GM12878 (cell line): ENCODE measurements around the gene C1D. TPM values are rescaled to one million over a fixed set of nuclear protein-coding genes. Genes with fewer than 3 reads are reported as not detected.

Experiments used
- ATAC-seq: fragments of 200-7000 bp; cut with Tn5 transposase; 3 replicates; pipeline ENCODE4 v1.9.1; 2020; ENCODE audit warnings: mild to moderate bottlenecking, moderate library complexity
- BruUV-seq: library from RNA; stranded (reverse); fragments of 400-500 nt; replicated peaks from 2 replicates; lab custom pipeline; 2021; lab: Mats Ljungman, UMichigan
- CTCF ChIA-PET: fragments of 300-600 bp; sonication (Branson Sonifier 250); formaldehyde crosslinking; extraction: SDS; loops from one replicate; lab custom pipeline; 2021; ENCODE audit warnings: inconsistent platforms; lab: Yijun Ruan, JAX
- POLR2A ChIA-PET: fragments of 350-600 bp; formaldehyde crosslinking; extraction: SDS; loops from one replicate; lab custom pipeline; 2021; ENCODE audit warnings: inconsistent platforms; lab: Charles Lee
- RAD21 ChIA-PET: fragments of 300-600 bp; sonication (Branson Sonifier 250); formaldehyde crosslinking; loops from one replicate; lab custom pipeline; 2023; ENCODE audit warnings: antibody characterized with exemption; ENCODE audit not compliant: unreplicated experiment; lab: Charles Lee
- SMC1A ChIA-PET: fragments of 300-600 bp; sonication (Branson Sonifier 250); formaldehyde crosslinking; loops from one replicate; lab custom pipeline; 2023; ENCODE audit not compliant: unreplicated experiment, uncharacterized antibody; lab: Charles Lee
- DNase-seq: peaks from one replicate; pipeline ENCODE4 v3.0.0-alpha.2; 2011; ENCODE audit warnings: low read depth, low spot score
- FAIRE-seq: peaks from 3 replicates; lab custom pipeline; 2011; peaks lifted over from hg19 to GRCh38; lab: Jason Lieb, UNC
- H2AFZ ChIP-seq: 2 replicates; pipeline ENCODE4 v1.6.0; 2011; ENCODE audit warnings: low read depth, low read length, control low read depth; ENCODE audit not compliant: control insufficient read depth
- H3K27ac ChIP-seq: 2 replicates; pipeline ENCODE4 v1.5.1; 2011; ENCODE audit warnings: control low read depth; ENCODE audit not compliant: control insufficient read depth, insufficient read depth
- H3K27me3 ChIP-seq, 2 experiments: replicated peaks in 1 of 2; 2 replicates each; pipeline versions ENCODE4 v1.6.0 to v1.6.1; 2011; ENCODE audit warnings: low read length in 1 of 2; ENCODE audit not compliant: control insufficient read depth in 2 of 2, insufficient read depth in 2 of 2
- H3K36me3 ChIP-seq, 2 experiments: 2 replicates each; pipeline ENCODE4 v1.5.1; 2011; ENCODE audit warnings: low read length in 1 of 2; ENCODE audit not compliant: control insufficient read depth in 2 of 2, insufficient read depth in 2 of 2
- H3K4me1 ChIP-seq: 2 replicates; pipeline ENCODE4 v1.6.1; 2011; ENCODE audit warnings: mild to moderate bottlenecking, low read length, moderate library complexity, mixed read lengths; ENCODE audit not compliant: control insufficient read depth, insufficient read depth
- H3K4me2 ChIP-seq: 2 replicates; pipeline ENCODE4 v1.6.0; 2011; ENCODE audit warnings: control low read depth; ENCODE audit not compliant: control insufficient read depth, insufficient read depth
- H3K4me3 ChIP-seq: fragments of 200-600 bp; sonication (generic); 2 replicates; pipeline ENCODE4 v1.5.1; 2016
- H3K79me2 ChIP-seq: 2 replicates; pipeline ENCODE4 v1.6.0; 2011; ENCODE audit warnings: low read length; ENCODE audit not compliant: control insufficient read depth, insufficient read depth
- H3K9ac ChIP-seq: 2 replicates; pipeline ENCODE4 v1.8.0; 2011; ENCODE audit warnings: low read length, control low read depth, mixed read lengths; ENCODE audit not compliant: control insufficient read depth, insufficient read depth
- H3K9me3 ChIP-seq: replicated peaks from 3 replicates; pipeline ENCODE4 v1.5.1; 2011; ENCODE audit warnings: mild to moderate bottlenecking, low read length; ENCODE audit not compliant: control insufficient read depth, insufficient read depth
- H4K20me1 ChIP-seq: 2 replicates; pipeline ENCODE4 v1.6.0; 2011; ENCODE audit not compliant: control insufficient read depth, insufficient read depth
- FOXM1 ChIP-seq: IDR thresholded peaks from 2 replicates; pipeline ENCODE4 v1.6.1; 2012; ENCODE audit warnings: low read depth, mild to moderate bottlenecking, inconsistent platforms, low read length, moderate library complexity
- GABPA ChIP-seq: IDR thresholded peaks from 2 replicates; pipeline ENCODE4 v1.6.1; 2014; ENCODE audit warnings: antibody characterized with exemption, low read depth, mild to moderate bottlenecking, inconsistent platforms
- IKZF1 ChIP-seq: fragments of 450-650 bp; conservative IDR thresholded peaks from 2 replicates; pipeline ENCODE4 v1.6.1; 2017; ENCODE audit warnings: antibody characterized with exemption, mild to moderate bottlenecking
- MEF2B ChIP-seq: fragments of 450-650 bp; IDR thresholded peaks from 2 replicates; pipeline ENCODE4 v1.6.1; 2018; ENCODE audit warnings: mild to moderate bottlenecking, moderate library complexity; ENCODE audit not compliant: partially characterized antibody, poor library complexity, severe bottlenecking
- NFYB ChIP-seq: IDR thresholded peaks from 2 replicates; pipeline ENCODE4 v1.6.1; 2011; ENCODE audit warnings: low read depth, mild to moderate bottlenecking, low read length, improper control_type of control experiment, moderate library complexity; ENCODE audit not compliant: insufficient read depth
- RBBP5 ChIP-seq: fragments of 200-600 bp; sonication (generic); conservative IDR thresholded peaks from 2 replicates; pipeline ENCODE4 v1.6.1; 2016
- RFX5 ChIP-seq: IDR thresholded peaks from 2 replicates; pipeline ENCODE4 v1.6.1; 2011; ENCODE audit warnings: low read depth, low read length, improper control_type of control experiment
- SREBF1 ChIP-seq: IDR thresholded peaks from 2 replicates; pipeline ENCODE4 v1.6.1; 2012; ENCODE audit warnings: mild to moderate bottlenecking, low read length
- STAT3 ChIP-seq: IDR thresholded peaks from 2 replicates; pipeline ENCODE4 v1.6.1; 2011; ENCODE audit warnings: low read depth, low read length, improper control_type of control experiment
- TCF12 ChIP-seq: IDR thresholded peaks from 2 replicates; pipeline ENCODE4 v1.6.1; 2011; ENCODE audit warnings: low read depth, mild to moderate bottlenecking, low read length
- YBX1 ChIP-seq: fragments of 450-650 bp; IDR thresholded peaks from 2 replicates; pipeline ENCODE4 v1.6.1; 2016; ENCODE audit warnings: antibody characterized with exemption
- WGBS: methylation state at CpG from one replicate; pipeline ENCODE4 v1.1.6; 2016; ENCODE audit warnings: low lambda C conversion rate; ENCODE audit not compliant: insufficient replicate concordance, insufficient coverage; ENCODE audit errors: missing lambda C conversion rate; 5-methylcytosine and 5-hydroxymethylcytosine counted together
- in situ Hi-C: fragments of 300-500 bp; cut with MboI; formaldehyde crosslinking; loops from 9 replicates; pipeline ENCODE4 v1.14.3; 2018; ENCODE audit warnings: mixed read lengths
- intact Hi-C: fragments of 100-400 bp; cut with micrococcal nuclease; formaldehyde crosslinking; loops from one replicate; pipeline ENCODE4 v1.14.2; 2022; ENCODE audit not compliant: unreplicated experiment
- polyA plus RNA-seq, 11 experiments: library from polyadenylated mRNA; depleted of rRNA in 4 of 11; unstranded in 6 of 11; stranded (reverse) in 5 of 11; fragments of >200 nt; fragmentation: Nextera tagmentation in 4 of 11; fragmentation: Illumina TruSeq in 1 of 11; extraction: Ambion mirVana in 4 of 11; extraction: Trizol in 1 of 11; gene quantifications; 1 replicate in 1 of 11; 2 replicates in 10 of 11; pipeline versions ENCODE4 v1.2.1 to v1.2.3, GENCODE V29; 2011 to 2016; ENCODE audit warnings: inconsistent platforms in 2 of 11, missing spikeins in 2 of 11, low read depth in 1 of 11
- total RNA-seq, 4 experiments: library from RNA; depleted of rRNA in 3 of 4; stranded (reverse); fragments of >200 nt in 3 of 4; fragmentation: Illumina TruSeq in 1 of 4; extraction: Trizol in 1 of 4; gene quantifications; 2 replicates each; pipeline versions ENCODE4 v1.2.1 to v1.2.3, GENCODE V29; 2013 to 2021
- TF ChIP-seq, protein P1 (sequence below): fragments of 450-650 bp; IDR thresholded peaks from 2 replicates; pipeline ENCODE4 v1.6.1; 2016; ENCODE audit warnings: mild to moderate bottlenecking, moderate library complexity, borderline replicate concordance

The C1D gene
- total and polyA plus RNA-seq, 10 of the 15 experiments (the other 5 are each of a cell fraction or from before 2014, with no cell fraction given) = 18.9 to 152 (median 59.1) TPM

DNA sequence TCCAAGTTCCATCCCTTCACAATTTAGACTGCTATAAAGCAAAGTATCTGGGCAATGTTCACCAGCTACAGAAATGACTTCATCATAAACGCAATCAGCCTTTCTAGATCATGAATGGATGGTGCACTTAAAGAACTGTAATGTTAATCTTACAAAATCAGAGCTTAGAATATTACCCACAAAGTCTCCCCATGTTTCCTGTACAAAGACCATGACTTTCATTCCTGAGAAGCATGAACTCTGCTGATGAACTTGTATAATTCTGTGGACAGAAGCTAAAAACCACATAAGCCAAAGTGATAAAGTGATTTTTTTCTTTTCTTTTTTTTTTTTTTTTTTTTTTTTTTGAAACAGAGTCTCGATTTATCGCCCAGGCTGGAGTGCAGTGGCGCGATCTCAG is 53.3 kb downstream of the C1D start:
- H2AFZ ChIP-seq = no peak overlapping the region
- intact Hi-C loops (no loop called here), in situ Hi-C loops (no loop called here)
- H3K4me1 ChIP-seq = no peaks in the 10 kb centered on the region
- no peak overlapping the region for H3K9ac ChIP-seq
- ATAC-seq (no peak), FAIRE-seq (no peak), DNase-seq (no peak)
- BruUV-seq = no TSS peak
- ChIA-PET RAD21 (interaction anchor here (0.6 kb wide), 2 partner anchors 464 to 918 kb away, joined by 3 read pairs; no protein-coding TSS in a partner anchor), POLR2A (no interaction called here), SMC1A (interaction anchor here (0.7 to 1.1 kb wide), 2 partner anchors 155 to 419 kb away, joined by 3 read pairs; no protein-coding TSS in a partner anchor), CTCF (interaction anchor here (1.0 kb wide), 1 partner anchor 21 kb away, joined by 3 read pairs; no protein-coding TSS in a partner anchor)
- no peak overlapping the region for H3K27ac ChIP-seq
- TF ChIP-seq, protein P1, sequence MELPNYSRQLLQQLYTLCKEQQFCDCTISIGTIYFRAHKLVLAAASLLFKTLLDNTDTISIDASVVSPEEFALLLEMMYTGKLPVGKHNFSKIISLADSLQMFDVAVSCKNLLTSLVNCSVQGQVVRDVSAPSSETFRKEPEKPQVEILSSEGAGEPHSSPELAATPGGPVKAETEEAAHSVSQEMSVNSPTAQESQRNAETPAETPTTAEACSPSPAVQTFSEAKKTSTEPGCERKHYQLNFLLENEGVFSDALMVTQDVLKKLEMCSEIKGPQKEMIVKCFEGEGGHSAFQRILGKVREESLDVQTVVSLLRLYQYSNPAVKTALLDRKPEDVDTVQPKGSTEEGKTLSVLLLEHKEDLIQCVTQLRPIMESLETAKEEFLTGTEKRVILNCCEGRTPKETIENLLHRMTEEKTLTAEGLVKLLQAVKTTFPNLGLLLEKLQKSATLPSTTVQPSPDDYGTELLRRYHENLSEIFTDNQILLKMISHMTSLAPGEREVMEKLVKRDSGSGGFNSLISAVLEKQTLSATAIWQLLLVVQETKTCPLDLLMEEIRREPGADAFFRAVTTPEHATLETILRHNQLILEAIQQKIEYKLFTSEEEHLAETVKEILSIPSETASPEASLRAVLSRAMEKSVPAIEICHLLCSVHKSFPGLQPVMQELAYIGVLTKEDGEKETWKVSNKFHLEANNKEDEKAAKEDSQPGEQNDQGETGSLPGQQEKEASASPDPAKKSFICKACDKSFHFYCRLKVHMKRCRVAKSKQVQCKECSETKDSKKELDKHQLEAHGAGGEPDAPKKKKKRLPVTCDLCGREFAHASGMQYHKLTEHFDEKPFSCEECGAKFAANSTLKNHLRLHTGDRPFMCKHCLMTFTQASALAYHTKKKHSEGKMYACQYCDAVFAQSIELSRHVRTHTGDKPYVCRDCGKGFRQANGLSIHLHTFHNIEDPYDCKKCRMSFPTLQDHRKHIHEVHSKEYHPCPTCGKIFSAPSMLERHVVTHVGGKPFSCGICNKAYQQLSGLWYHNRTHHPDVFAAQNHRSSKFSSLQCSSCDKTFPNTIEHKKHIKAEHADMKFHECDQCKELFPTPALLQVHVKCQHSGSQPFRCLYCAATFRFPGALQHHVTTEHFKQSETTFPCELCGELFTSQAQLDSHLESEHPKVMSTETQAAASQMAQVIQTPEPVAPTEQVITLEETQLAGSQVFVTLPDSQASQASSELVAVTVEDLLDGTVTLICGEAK = no peak
- no peak for TF ChIP-seq NFYB
- no peak for TF ChIP-seq RBBP5
- no peak for TF ChIP-seq FOXM1
- no peak for TF ChIP-seq YBX1
- no peak for TF ChIP-seq MEF2B
- no peak for TF ChIP-seq GABPA
- TF ChIP-seq STAT3 = no peak
- TF ChIP-seq RFX5 = no peak
- TF ChIP-seq IKZF1 = no peak
- no peak for TF ChIP-seq SREBF1
- TF ChIP-seq TCF12 = no peak
- no peaks in the 10 kb centered on the region for H3K36me3 ChIP-seq
- no peak overlapping the region for H3K4me2 ChIP-seq
- no peaks in the 10 kb centered on the region for H4K20me1 ChIP-seq
- no peak overlapping the region for H3K4me3 ChIP-seq
- H3K79me2 ChIP-seq = no peaks in the 10 kb centered on the region
- H3K9me3 ChIP-seq = no peaks in the 10 kb centered on the region
- no peaks in the 10 kb centered on the region for H3K27me3 ChIP-seq
- 29% methylated on average over 5 of the region's 5 CpGs for WGBS
